Neural crest cell (in vitro differentiated cells): ENCODE measurements around the gene TRIM2. TPM values are rescaled to one million over a fixed set of nuclear protein-coding genes. Genes with fewer than 3 reads are reported as not detected.

Experiments
- DNase-seq: peaks from one replicate; pipeline ENCODE4 v3.0.0; 2021; ENCODE audit warnings: low read depth, mixed read lengths, low spot score
- H3K27ac Mint-ChIP-seq: one replicate; pipeline ENCODE4 v1.8.0; 2021; ENCODE audit warnings: mild to moderate bottlenecking, mixed read lengths; ENCODE audit not compliant: unreplicated experiment
- H3K27me3 Mint-ChIP-seq: 2 replicates; pipeline ENCODE4 v1.8.0; 2021; ENCODE audit warnings: low read depth, mild to moderate bottlenecking, mixed read lengths
- H3K36me3 Mint-ChIP-seq: 2 replicates; pipeline ENCODE4 v1.8.0; 2021; ENCODE audit warnings: low read depth, mild to moderate bottlenecking, mixed read lengths
- H3K4me1 Mint-ChIP-seq: 2 replicates; pipeline ENCODE4 v1.8.0; 2021; ENCODE audit warnings: mixed read lengths
- H3K4me3 Mint-ChIP-seq: one replicate; pipeline ENCODE4 v1.8.0; 2021; ENCODE audit warnings: mild to moderate bottlenecking, mixed read lengths
- H3K9me3 Mint-ChIP-seq: 2 replicates; pipeline ENCODE4 v1.8.0; 2021; ENCODE audit warnings: mixed read lengths
- CTCF ChIP-seq: fragments of 200-600 bp; sonication (generic); conservative IDR thresholded peaks from 2 replicates; pipeline ENCODE4 v1.5.0; 2021; ENCODE audit warnings: antibody characterized with exemption, mild to moderate bottlenecking
- total RNA-seq: library from RNA; stranded (reverse); gene quantifications from 2 replicates; pipeline ENCODE4 v1.2.1, GENCODE V29; 2021

Gene TRIM2
- total RNA-seq, 1 donor from 2014 or later: 105 TPM

- Mint-ChIP-seq H3K4me1 (peaks cover 5% of the 10 kb centered on the region), H3K4me3 (no peak overlapping the region), H3K27me3 (no peaks in the 10 kb centered on the region), H3K36me3 (peaks cover 55% of the 10 kb centered on the region), H3K27ac (no peak overlapping the region), H3K9me3 (peaks cover 10% of the 10 kb centered on the region)
- no peak for DNase-seq
- no peak for TF ChIP-seq CTCF
Observed at GRCh38 chr4:153283260-153283659, 79.0 kb downstream of the TRIM2 start.

- TF ChIP-seq CTCF: no peak
- no peaks in the 10 kb centered on the region for H3K27me3 Mint-ChIP-seq
- no peaks in the 10 kb centered on the region for H3K4me1 Mint-ChIP-seq
- no peak for DNase-seq
- H3K27ac Mint-ChIP-seq: no peak overlapping the region
- H3K36me3 Mint-ChIP-seq: peaks cover 57% of the 10 kb centered on the region
- peaks cover 9% of the 10 kb centered on the region for H3K9me3 Mint-ChIP-seq
- H3K4me3 Mint-ChIP-seq: no peak overlapping the region
Observed at GRCh38 chr4:153290134-153290533, 85.9 kb downstream of the TRIM2 start.

- Mint-ChIP-seq H3K9me3 (peaks cover 5% of the 10 kb centered on the region), H3K4me1 (peaks cover 10% of the 10 kb centered on the region), H3K4me3 (no peak overlapping the region), H3K27me3 (no peaks in the 10 kb centered on the region), H3K27ac (no peak overlapping the region), H3K36me3 (peaks cover 59% of the 10 kb centered on the region)
- no peak for DNase-seq
- no peak for TF ChIP-seq CTCF
Observed at GRCh38 chr4:153291562-153291961, 87.3 kb downstream of the TRIM2 start.

GRCh38 chr4:153292897-153293741, 88.9 kb downstream of the TRIM2 start:
- Mint-ChIP-seq H3K36me3 (peaks cover 54% of the 10 kb centered on the region), H3K4me3 (no peak overlapping the region), H3K27ac (no peak overlapping the region), H3K4me1 (peaks cover 21% of the 10 kb centered on the region), H3K27me3 (no peaks in the 10 kb centered on the region), H3K9me3 (peaks cover 5% of the 10 kb centered on the region)
- no peak for DNase-seq
- no peak for TF ChIP-seq CTCF

- DNase-seq: no peak
- peaks cover 50% of the 10 kb centered on the region for H3K36me3 Mint-ChIP-seq
- no peak for TF ChIP-seq CTCF
- no peak overlapping the region for H3K27ac Mint-ChIP-seq
- no peak overlapping the region for H3K4me3 Mint-ChIP-seq
- peaks cover 21% of the 10 kb centered on the region for H3K4me1 Mint-ChIP-seq
- peaks cover under 1% of the 10 kb centered on the region for H3K9me3 Mint-ChIP-seq
- H3K27me3 Mint-ChIP-seq: no peaks in the 10 kb centered on the region
Observed at GRCh38 chr4:153293742-153294057, 89.5 kb downstream of the TRIM2 start.
